Tibial artery (tissue), 4 donors: ENCODE results near the gene PMIS2.

Experiments used
- DNase-seq, 2 donors: peaks; one replicate each; pipeline ENCODE4 v3.0.0-alpha.2; 2019
- H3K27ac ChIP-seq, 2 donors: fragments of 200-600 bp; sonication (generic) in 1 of 2; 1 replicate in 1 of 2; 2 replicates in 1 of 2; pipeline ENCODE4 v1.5.1; 2018 to 2019; ENCODE audit warnings: mild to moderate bottlenecking in 1 of 2
- H3K27me3 ChIP-seq, 2 donors: fragments of 200-600 bp; sonication (generic) in 1 of 2; one replicate each; pipeline versions ENCODE4 v1.5.1 to v1.6.0; 2016 to 2019
- H3K36me3 ChIP-seq, 3 donors: fragments of 200-600 bp; sonication (generic) in 2 of 3; one replicate each; pipeline ENCODE4 v1.5.1; 2016 to 2019; ENCODE audit warnings: mild to moderate bottlenecking in 2 of 3
- H3K4me1 ChIP-seq, 4 donors: fragments of 200-600 bp; sonication (generic) in 2 of 4; 1 replicate in 3 of 4; 2 replicates in 1 of 4; pipeline ENCODE4 v1.5.1; 2016 to 2019
- H3K4me3 ChIP-seq, 2 donors: fragments of 200-600 bp; sonication (generic) in 1 of 2; 1 replicate in 1 of 2; 2 replicates in 1 of 2; pipeline ENCODE4 v1.5.1; 2018 to 2019; ENCODE audit warnings: mild to moderate bottlenecking in 2 of 2
- H3K9me3 ChIP-seq, 3 donors: fragments of 200-600 bp; sonication (generic) in 1 of 3; one replicate each; pipeline ENCODE4 v1.5.1; 2016 to 2019
- intact Hi-C: fragments of 100-400 bp; cut with DNase I; formaldehyde crosslinking; loops from one replicate; pipeline ENCODE4 v1.15.0; 2023; ENCODE audit warnings: low total_unique reads
- TF ChIP-seq, protein P1 (sequence below), 2 experiments: fragments of 200-600 bp in 1 of 2; fragments of 450-650 bp in 1 of 2; IDR thresholded peaks; one replicate each; pipeline ENCODE4 v1.5.1; 2017 to 2019; ENCODE audit warnings: antibody characterized with exemption in 2 of 2, mild to moderate bottlenecking in 1 of 2, moderate library complexity in 1 of 2

Gene PMIS2

GRCh38 chr19:35553385-35554000, 32.5 kb upstream of the PMIS2 start:
- peaks cover 0 to 6% (median 0%) of the 10 kb centered on the region in 3 donors for H3K36me3 ChIP-seq
- H3K4me3 ChIP-seq = no peak overlapping the region
- peaks cover 0 to 17% of the 10 kb centered on the region in 2 donors for H3K27me3 ChIP-seq
- intact Hi-C loops = no loop called here
- H3K4me1 ChIP-seq = peaks cover 0 to 11% (median 9%) of the 10 kb centered on the region in 4 donors
- TF ChIP-seq, protein P1, sequence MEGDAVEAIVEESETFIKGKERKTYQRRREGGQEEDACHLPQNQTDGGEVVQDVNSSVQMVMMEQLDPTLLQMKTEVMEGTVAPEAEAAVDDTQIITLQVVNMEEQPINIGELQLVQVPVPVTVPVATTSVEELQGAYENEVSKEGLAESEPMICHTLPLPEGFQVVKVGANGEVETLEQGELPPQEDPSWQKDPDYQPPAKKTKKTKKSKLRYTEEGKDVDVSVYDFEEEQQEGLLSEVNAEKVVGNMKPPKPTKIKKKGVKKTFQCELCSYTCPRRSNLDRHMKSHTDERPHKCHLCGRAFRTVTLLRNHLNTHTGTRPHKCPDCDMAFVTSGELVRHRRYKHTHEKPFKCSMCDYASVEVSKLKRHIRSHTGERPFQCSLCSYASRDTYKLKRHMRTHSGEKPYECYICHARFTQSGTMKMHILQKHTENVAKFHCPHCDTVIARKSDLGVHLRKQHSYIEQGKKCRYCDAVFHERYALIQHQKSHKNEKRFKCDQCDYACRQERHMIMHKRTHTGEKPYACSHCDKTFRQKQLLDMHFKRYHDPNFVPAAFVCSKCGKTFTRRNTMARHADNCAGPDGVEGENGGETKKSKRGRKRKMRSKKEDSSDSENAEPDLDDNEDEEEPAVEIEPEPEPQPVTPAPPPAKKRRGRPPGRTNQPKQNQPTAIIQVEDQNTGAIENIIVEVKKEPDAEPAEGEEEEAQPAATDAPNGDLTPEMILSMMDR (IDR thresholded peaks at IDR 0.05) = no peak
- H3K27ac ChIP-seq = no peak overlapping the region
- no peaks in the 10 kb centered on the region for H3K9me3 ChIP-seq
- no peak for DNase-seq

DNA sequence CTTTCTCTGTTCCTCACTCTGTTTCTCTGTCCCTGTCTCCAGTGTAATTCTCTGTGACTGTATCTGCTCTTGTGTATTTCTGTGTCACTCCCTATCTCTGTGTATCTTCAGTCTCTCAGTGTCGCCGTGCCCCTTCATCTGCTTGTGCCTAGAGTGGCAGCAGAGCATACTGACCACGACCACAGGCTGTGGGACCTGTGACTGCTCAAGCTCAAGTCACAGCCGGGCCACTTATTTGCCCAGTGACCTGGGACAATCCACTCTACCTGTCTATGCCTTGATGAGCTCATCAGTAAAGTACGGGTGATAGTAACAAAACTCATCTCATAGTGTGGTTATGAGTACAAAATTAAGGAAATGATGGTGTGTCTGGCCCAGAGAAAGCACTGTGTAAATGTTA, 31.9 kb upstream of the PMIS2 start:
- intact Hi-C loops = no loop called here
- Histone ChIP-seq H3K4me3 (no peak overlapping the region), H3K27ac (no peak overlapping the region), H3K4me1 (peaks cover 0 to 12% (median 9%) of the 10 kb centered on the region in 4 donors), H3K27me3 (peaks cover 0 to 23% of the 10 kb centered on the region in 2 donors), H3K36me3 (peaks cover 0 to 6% (median 0%) of the 10 kb centered on the region in 3 donors), H3K9me3 (no peaks in the 10 kb centered on the region)
- TF ChIP-seq, protein P1 (IDR thresholded peaks at IDR 0.05) = no peak
- no peak for DNase-seq

DNA sequence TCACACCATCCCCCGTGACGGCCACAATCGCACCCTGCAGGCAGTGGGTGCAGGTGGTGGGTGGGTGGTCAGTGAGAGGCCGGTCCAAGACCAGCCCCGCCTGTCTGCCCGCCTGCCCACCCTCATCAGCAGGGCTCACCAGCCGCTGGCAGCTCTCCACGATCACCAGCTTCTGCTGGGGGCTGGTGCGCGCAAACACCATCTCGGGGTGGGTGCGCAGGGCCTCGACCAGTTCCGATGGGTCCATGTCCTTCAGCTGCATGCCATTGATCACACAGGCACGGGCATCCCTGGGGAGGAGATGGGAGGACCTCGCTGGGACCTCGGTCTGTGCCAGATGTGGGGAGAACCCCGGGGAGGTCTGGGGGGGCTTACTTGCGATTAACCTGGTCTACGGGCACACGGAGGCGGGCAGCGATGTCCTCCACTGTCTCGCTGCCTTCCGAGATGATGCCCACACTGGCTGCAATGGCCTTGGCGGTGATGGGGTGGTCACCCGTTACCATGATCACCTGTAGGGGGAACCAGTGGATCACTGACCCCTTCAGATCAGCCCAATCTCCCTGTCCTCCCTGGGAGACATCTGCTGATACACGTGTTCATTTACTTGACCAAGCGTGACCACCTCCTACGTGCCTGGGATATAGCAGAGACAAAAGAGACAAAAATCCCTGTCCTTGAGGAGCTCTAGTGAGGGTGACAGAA, 30.5 kb upstream of the PMIS2 start:
- intact Hi-C loops = no loop called here

DNA sequence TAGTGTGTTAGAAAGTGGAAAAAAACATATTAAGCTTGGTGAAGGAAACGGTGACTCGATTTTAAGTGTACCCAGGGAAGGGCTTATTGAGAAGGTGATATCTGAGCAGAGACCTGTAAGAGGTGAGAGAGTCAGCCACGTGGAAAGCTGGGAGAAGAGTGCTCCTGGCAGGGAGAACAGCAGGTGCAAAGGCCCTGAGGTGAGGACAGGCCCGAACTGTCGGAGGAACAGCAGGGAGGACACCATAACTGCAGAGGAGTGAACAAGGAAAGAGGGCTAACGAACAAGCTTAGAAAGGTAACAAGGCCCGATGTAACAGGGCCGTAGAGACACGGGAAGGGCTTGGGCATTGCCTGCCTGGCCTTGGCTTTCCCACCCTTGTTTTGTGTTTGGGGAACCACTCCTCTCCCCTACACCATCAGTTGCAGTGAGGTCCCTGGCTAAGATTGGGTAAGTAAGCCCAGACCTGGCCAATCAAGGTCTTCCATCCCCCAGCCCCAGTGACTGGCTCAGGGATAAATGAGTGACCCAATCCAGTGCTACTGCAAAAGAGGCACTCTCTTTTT, 29.9 kb upstream of the PMIS2 start:
- intact Hi-C loops = no loop called here
- no peak for DNase-seq
- H3K4me3 ChIP-seq = no peak overlapping the region
- no peaks in the 10 kb centered on the region for H3K9me3 ChIP-seq
- H3K4me1 ChIP-seq = peaks cover 0 to 12% (median 9%) of the 10 kb centered on the region in 4 donors
- H3K27me3 ChIP-seq = peaks cover 0 to 43% of the 10 kb centered on the region in 2 donors
- TF ChIP-seq, protein P1 (IDR thresholded peaks at IDR 0.05) = no peak
- H3K27ac ChIP-seq = no peak overlapping the region
- no peaks in the 10 kb centered on the region for H3K36me3 ChIP-seq

More for the DNA sequence above, 30.5 kb upstream of the PMIS2 start:
- Histone ChIP-seq H3K4me3 (no peak overlapping the region), H3K4me1 (peaks cover 0 to 12% (median 9%) of the 10 kb centered on the region in 4 donors), H3K36me3 (peaks cover 0 to under 1% (median 0%) of the 10 kb centered on the region in 3 donors), H3K27ac (no peak overlapping the region), H3K9me3 (no peaks in the 10 kb centered on the region), H3K27me3 (peaks cover 0 to 37% of the 10 kb centered on the region in 2 donors)
- TF ChIP-seq, protein P1 (IDR thresholded peaks at IDR 0.05) = no peak
- DNase-seq = no peak

GRCh38 chr19:35556846-35557538, 29.0 kb upstream of the PMIS2 start:
- intact Hi-C loops = no loop called here
- Histone ChIP-seq H3K9me3 (no peaks in the 10 kb centered on the region), H3K36me3 (no peaks in the 10 kb centered on the region), H3K4me3 (no peak overlapping the region), H3K4me1 (peaks cover 0 to 12% (median 9%) of the 10 kb centered on the region in 4 donors), H3K27me3 (peaks cover 0 to 48% of the 10 kb centered on the region in 2 donors), H3K27ac (no peak overlapping the region)
- DNase-seq = no peak
- TF ChIP-seq, protein P1 (IDR thresholded peaks at IDR 0.05) = no peak
